Stimulated activated CD4-positive, alpha-beta T cell treated with anti-CD3 and anti-CD28 coated beads, Interleukin-4, amount 100 ng/mL, for 24 hours (primary cell): ENCODE data around the gene NEMF.
"Not testable (repeated sequence)": the region's sequence is repeated elsewhere in the genome, so short reads cannot be mapped to it uniquely, and the experiment has no call there.

Experiments used
- DNase-seq: peaks from one replicate; pipeline ENCODE4 v3.0.0-alpha.2; 2020

Gene NEMF

GRCh38 chr14:49745191-49745590 is 107.4 kb downstream of the NEMF start:
- no peak for DNase-seq

DNA sequence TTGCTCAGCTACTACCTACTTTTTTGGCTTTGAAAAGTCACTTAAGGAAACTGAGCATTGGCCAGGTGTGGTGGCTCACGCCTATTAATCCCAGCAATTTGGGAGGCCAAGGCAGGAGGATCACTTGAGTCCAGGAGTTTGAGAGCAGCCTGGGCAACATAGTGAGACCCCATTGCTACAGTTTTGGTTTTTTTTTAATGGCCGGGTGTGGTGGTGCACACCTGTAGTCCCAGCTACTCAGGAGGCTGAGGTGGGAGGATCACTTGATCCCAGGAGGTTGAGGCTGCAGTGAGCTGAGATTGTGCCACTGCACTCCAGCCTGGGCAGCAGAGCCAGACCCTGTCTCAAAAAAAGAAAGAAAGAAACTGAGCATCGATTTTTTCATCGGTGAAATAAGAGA is 116.9 kb downstream of the NEMF start:
- not testable (repeated sequence) for DNase-seq

DNA sequence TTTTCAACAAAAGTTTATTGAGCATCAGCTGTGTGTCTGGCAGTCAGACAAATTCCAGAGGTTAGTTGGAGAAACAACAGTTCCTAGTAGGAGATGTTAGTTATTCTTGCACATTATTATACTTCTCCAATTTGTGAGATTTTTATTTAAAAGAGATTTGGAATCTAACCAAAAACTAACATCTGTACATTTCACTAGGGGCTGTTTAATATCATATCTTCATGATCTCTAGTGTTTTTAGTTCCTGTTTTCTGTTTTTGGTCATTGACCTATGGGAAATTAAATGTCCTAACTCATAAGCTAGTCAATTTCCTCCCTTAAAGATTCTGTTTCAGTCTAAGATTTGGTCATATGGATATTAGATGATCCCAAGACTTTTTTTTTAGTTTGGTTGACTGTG is 118.8 kb downstream of the NEMF start:
- no peak for DNase-seq

DNA sequence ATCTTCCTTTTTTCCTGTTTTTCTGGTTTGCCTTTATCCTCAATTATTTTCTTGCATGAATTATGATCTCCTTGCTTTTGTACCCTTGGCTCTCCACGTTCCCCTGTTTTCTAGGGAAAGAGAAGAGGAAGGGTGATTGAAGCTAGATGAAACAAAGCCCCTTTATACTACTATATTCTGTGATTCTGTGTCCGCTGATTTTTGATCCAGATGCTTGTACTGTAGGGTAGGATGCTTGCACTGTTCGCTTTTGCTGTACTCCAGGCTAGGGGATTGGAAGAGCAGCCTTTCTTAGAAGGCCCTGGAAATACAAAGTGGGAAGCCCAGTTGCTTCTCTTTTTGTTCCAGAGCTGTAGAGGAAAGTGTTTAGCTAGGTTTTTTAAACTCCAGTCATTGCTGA is 119.7 kb downstream of the NEMF start:
- no peak for DNase-seq
